Measurements from ENCODE around the gene MPP3. TPM values are rescaled to one million over a fixed set of nuclear protein-coding genes. Genes with fewer than 3 reads are reported as not detected.

The MPP3 gene
- total and polyA plus RNA-seq, 9 of the 15 experiments (the other 6 are each of a cell fraction or from before 2014, with no cell fraction given): 0.41 to 10.4 (median 4.5) TPM

GRCh38 chr17:43753493-43754129 lies 79.3 kb downstream of the MPP3 start:
- ChIA-PET POLR2A (interaction anchor here (0.7 to 1.1 kb wide), 2 partner anchors 60 to 73 kb away, joined by 3 read pairs; no protein-coding TSS in a partner anchor), CTCF (ENCODE audit: low intra/inter-chr PET ratio) (interaction anchor here (0.9 kb wide), 1 partner anchor 53 kb away, joined by 4 read pairs; no protein-coding TSS in a partner anchor)
- Histone ChIP-seq H3K27me3 (ENCODE audit: control insufficient read depth in 2 of 2, insufficient read depth in 2 of 2, low read length in 2 of 2) (peaks cover 23 to 77% of the 10 kb centered on the region in 2 experiments; a peak in 4 of 5 replicates), H3K27ac (ENCODE audit: extremely low read depth, low read depth, low read length) (no peak overlapping the region), H2AFZ (ENCODE audit: low read depth, low read length) (no peak overlapping the region), H3K36me3 (ENCODE audit: control insufficient read depth, insufficient read depth, low read length) (no peaks in the 10 kb centered on the region), H3K9me3 (replicated peaks; ENCODE audit: control insufficient read depth, insufficient read depth, low read depth, low read length) (no peaks in the 10 kb centered on the region), H3K4me3 (no peak overlapping the region), H3K79me2 (ENCODE audit: control insufficient read depth, insufficient read depth, low read length) (no peaks in the 10 kb centered on the region), H3K4me2 (ENCODE audit: insufficient read depth, low read length) (no peak overlapping the region), H3K4me1 (replicated peaks in 1 of 2; ENCODE audit: control insufficient read depth in 2 of 2, insufficient read depth in 2 of 2, low read length in 2 of 2) (peaks cover 0 to 9% of the 10 kb centered on the region in 2 experiments; a peak in 2 of 5 replicates), H3K9ac (ENCODE audit: insufficient read depth in 1 of 2, low read depth in 2 of 2, low read length in 2 of 2) (no peak overlapping the region), H4K20me1 (replicated peaks; ENCODE audit: control insufficient read depth, insufficient read depth, low read length) (no peaks in the 10 kb centered on the region), H3K9me1 (ENCODE audit: control insufficient read depth, insufficient read depth, low read length) (no peaks in the 10 kb centered on the region)
- peak; percentile 42; the same call in 1 of the 3 replicates for ATAC-seq
- BruUV-seq (replicated peaks): no TSS peak
- in situ Hi-C loops (cut with MboI): no loop called here
- WGBS (ENCODE audit: insufficient coverage, low coverage, missing lambda C conversion rate): 0% methylated on average over 5 of the region's 5 CpGs
- intact Hi-C loops (cut with micrococcal nuclease): no loop called here
- FAIRE-seq: peak; percentile 78
- peak; percentile 23 to 46 (median 38) for DNase-seq (ENCODE audit: extremely low read depth in 1 of 4, low spot score in 3 of 4)
- no peak for TF ChIP-seq MTF1 (CRISPR knock-in tag; IDR thresholded peaks at IDR 0.05; ENCODE audit: borderline replicate concordance)
- TF ChIP-seq MEIS2 (IDR thresholded peaks at IDR 0.05; ENCODE audit: partially characterized antibody): peak; percentile 78
- peak; percentile 44; the same call in 1 of the 2 replicates for TF ChIP-seq ETV1 (tag; conservative IDR thresholded peaks at IDR 0.05; ENCODE audit: low read depth)
- peak; percentile 48 for TF ChIP-seq FOSL1 (tag; conservative IDR thresholded peaks at IDR 0.05)
- TF ChIP-seq NR2C2 (CRISPR knock-in tag; IDR thresholded peaks at IDR 0.05): no peak
- TF ChIP-seq NR2C2 (tag; IDR thresholded peaks at IDR 0.05): peak; percentile 27; the same call in 1 of the 2 replicates
- TF ChIP-seq PHTF2 (CRISPR knock-in tag; IDR thresholded peaks at IDR 0.05): no peak
- TF ChIP-seq ARID1B (IDR thresholded peaks at IDR 0.05): no peak
- no peak for TF ChIP-seq ZNF512 (tag; IDR thresholded peaks at IDR 0.05)
- peak; percentile 56; the same call in 1 of the 2 replicates for TF ChIP-seq SOX6 (IDR thresholded peaks at IDR 0.05)
- no peak for TF ChIP-seq RFX7 (CRISPR knock-in tag; IDR thresholded peaks at IDR 0.05)
- peak; percentile 90 for TF ChIP-seq CREM (IDR thresholded peaks at IDR 0.05; ENCODE audit: low read depth)
- TF ChIP-seq E2F1 (CRISPR knock-in tag; IDR thresholded peaks at IDR 0.05): no peak
- peak; percentile 40; the same call in 1 of the 2 replicates for TF ChIP-seq ZBTB12 (CRISPR knock-in tag; IDR thresholded peaks at IDR 0.05)
- no peak for TF ChIP-seq POLR2A (conservative IDR thresholded peaks at IDR 0.05)
- no peak for TF ChIP-seq ZNF277 (CRISPR knock-in tag; IDR thresholded peaks at IDR 0.05; ENCODE audit: borderline replicate concordance)
- no peak for TF ChIP-seq CEBPG (CRISPR knock-in tag; IDR thresholded peaks at IDR 0.05)
- TF ChIP-seq CEBPG (tag; conservative IDR thresholded peaks at IDR 0.05 in 1 of 2, IDR thresholded peaks at IDR 0.05 in 1 of 2): peak in 1 of 2 experiments; percentile 45; a peak in 1 of 4 replicates

All from K562 (cell line).